ENCODE results near the gene CCDC201. TPM values are rescaled to one million over a fixed set of nuclear protein-coding genes. Genes with fewer than 3 reads are reported as not detected.

The CCDC201 gene
- total RNA-seq, 1 donor = not detected

- Histone ChIP-seq H3K27ac (ENCODE audit: low read depth, low read length) (no peak overlapping the region), H3K79me2 (ENCODE audit: insufficient read depth, low read length) (no peaks in the 10 kb centered on the region), H2AFZ (ENCODE audit: low read length) (no peak overlapping the region), H4K20me1 (ENCODE audit: insufficient read depth, low read length) (no peaks in the 10 kb centered on the region), H3K4me2 (ENCODE audit: insufficient read depth, low read length) (no peak overlapping the region), H3K27me3 (ENCODE audit: insufficient read depth, low read length) (peaks cover 2% of the 10 kb centered on the region), H3K36me3 (ENCODE audit: insufficient read depth, low read length) (no peaks in the 10 kb centered on the region), H3K4me3 (ENCODE audit: insufficient read depth, low read length) (no peak overlapping the region), H3K9me3 (ENCODE audit: low read depth, low read length) (no peaks in the 10 kb centered on the region), H3K4me1 (ENCODE audit: insufficient read depth, low read length) (peaks cover 20% of the 10 kb centered on the region)
- no peak for DNase-seq (ENCODE audit: insufficient read length, low spot score, missing footprints)
- TF ChIP-seq CTCF (IDR thresholded peaks at IDR 0.05; ENCODE audit: extremely low read depth, low read depth, low read length) = no peak
Observed at GRCh38 chr7:45893996-45894664, 21.2 kb upstream of the CCDC201 start.

DNA sequence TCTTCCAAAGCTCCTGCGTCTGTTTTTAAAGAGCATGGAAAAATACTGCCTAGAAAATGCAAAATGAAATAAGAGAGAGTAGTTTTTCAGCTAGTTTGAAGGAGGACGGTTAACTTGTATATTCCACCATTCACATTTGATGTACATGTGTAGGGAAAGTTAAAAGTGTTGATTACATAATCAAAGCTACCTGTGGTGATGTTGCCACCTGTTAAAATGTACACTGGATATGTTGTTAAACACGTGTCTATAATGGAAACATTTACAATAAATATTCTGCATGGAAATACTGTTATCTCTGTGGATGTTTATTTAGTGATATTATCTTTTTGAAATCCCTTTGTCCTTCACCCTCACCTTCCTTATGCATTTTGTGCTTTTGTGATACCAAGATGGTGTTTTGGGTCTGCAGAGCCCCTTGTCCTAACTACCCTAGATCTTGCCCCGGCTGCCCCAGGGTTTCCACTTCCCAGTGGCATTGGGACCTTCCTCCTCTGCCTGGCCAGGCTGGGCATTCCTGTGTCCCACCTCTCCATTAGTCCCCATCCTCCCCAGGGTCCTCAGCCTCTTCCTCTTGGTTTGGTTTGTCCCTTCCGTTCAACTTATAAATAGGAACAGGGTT, 20.6 kb upstream of the CCDC201 start:
- Histone ChIP-seq H2AFZ (ENCODE audit: low read length) (no peak overlapping the region), H3K4me3 (ENCODE audit: insufficient read depth, low read length) (no peak overlapping the region), H3K4me2 (ENCODE audit: insufficient read depth, low read length) (no peak overlapping the region), H3K36me3 (ENCODE audit: insufficient read depth, low read length) (no peaks in the 10 kb centered on the region), H3K4me1 (ENCODE audit: insufficient read depth, low read length) (peaks cover 19% of the 10 kb centered on the region), H4K20me1 (ENCODE audit: insufficient read depth, low read length) (no peaks in the 10 kb centered on the region), H3K79me2 (ENCODE audit: insufficient read depth, low read length) (no peaks in the 10 kb centered on the region), H3K27ac (ENCODE audit: low read depth, low read length) (no peak overlapping the region), H3K9me3 (ENCODE audit: low read depth, low read length) (no peaks in the 10 kb centered on the region), H3K27me3 (ENCODE audit: insufficient read depth, low read length) (peaks cover 2% of the 10 kb centered on the region)
- DNase-seq (ENCODE audit: insufficient read length, low spot score, missing footprints) = no peak
- no peak for TF ChIP-seq CTCF (IDR thresholded peaks at IDR 0.05; ENCODE audit: extremely low read depth, low read depth, low read length)

GRCh38 chr7:45892407-45893035, 19.6 kb upstream of the CCDC201 start:
- TF ChIP-seq CTCF (IDR thresholded peaks at IDR 0.05; ENCODE audit: extremely low read depth, low read depth, low read length) = no peak

More at GRCh38 chr7:45892407-45893035, 19.6 kb upstream of the CCDC201 start:
- Histone ChIP-seq H3K4me1 (ENCODE audit: insufficient read depth, low read length) (peaks cover 16% of the 10 kb centered on the region), H3K4me3 (ENCODE audit: insufficient read depth, low read length) (no peak overlapping the region), H4K20me1 (ENCODE audit: insufficient read depth, low read length) (no peaks in the 10 kb centered on the region), H3K4me2 (ENCODE audit: insufficient read depth, low read length) (no peak overlapping the region), H2AFZ (ENCODE audit: low read length) (no peak overlapping the region), H3K27me3 (ENCODE audit: insufficient read depth, low read length) (peaks cover 2% of the 10 kb centered on the region), H3K27ac (ENCODE audit: low read depth, low read length) (no peak overlapping the region), H3K9me3 (ENCODE audit: low read depth, low read length) (no peaks in the 10 kb centered on the region), H3K36me3 (ENCODE audit: insufficient read depth, low read length) (no peaks in the 10 kb centered on the region), H3K79me2 (ENCODE audit: insufficient read depth, low read length) (no peaks in the 10 kb centered on the region)
- DNase-seq (ENCODE audit: insufficient read length, low spot score, missing footprints) = no peak
